IPS-NIHi11 (cell line): ENCODE results near the gene GPR65.

ENCODE experiments used
- DNase-seq: peaks from one replicate; pipeline ENCODE4 v3.0.0; 2012; ENCODE audit warnings: mixed read lengths, low spot score

Gene GPR65, protein sequence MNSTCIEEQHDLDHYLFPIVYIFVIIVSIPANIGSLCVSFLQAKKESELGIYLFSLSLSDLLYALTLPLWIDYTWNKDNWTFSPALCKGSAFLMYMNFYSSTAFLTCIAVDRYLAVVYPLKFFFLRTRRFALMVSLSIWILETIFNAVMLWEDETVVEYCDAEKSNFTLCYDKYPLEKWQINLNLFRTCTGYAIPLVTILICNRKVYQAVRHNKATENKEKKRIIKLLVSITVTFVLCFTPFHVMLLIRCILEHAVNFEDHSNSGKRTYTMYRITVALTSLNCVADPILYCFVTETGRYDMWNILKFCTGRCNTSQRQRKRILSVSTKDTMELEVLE

DNA sequence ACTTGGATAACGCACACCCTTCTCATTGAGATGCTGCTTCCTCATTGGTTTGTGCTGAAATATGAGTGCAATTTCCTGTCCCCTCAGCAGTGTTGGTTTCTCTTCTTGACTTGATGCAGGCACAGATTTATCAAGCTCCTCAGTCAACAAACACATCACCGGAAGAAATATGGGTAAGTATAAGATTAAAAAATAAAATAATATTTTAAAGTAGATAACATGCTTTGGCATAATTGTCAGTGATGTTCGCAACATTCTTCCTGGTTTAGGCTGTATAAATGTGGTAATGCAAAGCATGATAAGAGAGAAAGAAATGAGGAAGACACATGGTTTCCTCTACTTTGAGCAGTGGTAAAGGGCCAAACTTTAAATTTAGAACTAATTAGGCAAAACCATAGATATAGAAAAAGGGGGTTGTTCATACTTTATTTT is at the start of gene GPR65:
GPR65 (plus strand) TSS at position 86 of the 432 bp plus-strand sequence. CDS start 5,713 bp downstream, outside the sequence.
- DNase-seq, result no peak

DNA sequence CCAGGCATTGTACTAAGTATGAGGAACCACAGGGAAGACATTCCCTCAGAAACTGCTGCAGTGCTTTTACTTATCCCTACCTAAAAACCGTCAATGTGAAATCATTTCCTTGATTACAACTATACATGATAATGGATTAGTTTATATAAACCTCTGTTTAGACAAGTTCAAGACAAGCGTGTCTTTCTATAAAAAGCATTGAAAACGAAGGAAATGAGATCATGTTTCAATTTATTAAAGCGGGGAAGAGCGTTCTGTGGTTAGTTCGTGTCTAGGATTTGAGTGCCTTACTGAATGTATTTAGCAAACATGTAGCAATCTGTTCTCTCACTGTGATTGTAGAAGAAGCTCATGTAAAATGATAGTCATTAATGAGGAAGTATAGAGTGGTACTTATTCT is 49.4 kb upstream of the GPR65 start:
- DNase-seq, result no peak

DNA sequence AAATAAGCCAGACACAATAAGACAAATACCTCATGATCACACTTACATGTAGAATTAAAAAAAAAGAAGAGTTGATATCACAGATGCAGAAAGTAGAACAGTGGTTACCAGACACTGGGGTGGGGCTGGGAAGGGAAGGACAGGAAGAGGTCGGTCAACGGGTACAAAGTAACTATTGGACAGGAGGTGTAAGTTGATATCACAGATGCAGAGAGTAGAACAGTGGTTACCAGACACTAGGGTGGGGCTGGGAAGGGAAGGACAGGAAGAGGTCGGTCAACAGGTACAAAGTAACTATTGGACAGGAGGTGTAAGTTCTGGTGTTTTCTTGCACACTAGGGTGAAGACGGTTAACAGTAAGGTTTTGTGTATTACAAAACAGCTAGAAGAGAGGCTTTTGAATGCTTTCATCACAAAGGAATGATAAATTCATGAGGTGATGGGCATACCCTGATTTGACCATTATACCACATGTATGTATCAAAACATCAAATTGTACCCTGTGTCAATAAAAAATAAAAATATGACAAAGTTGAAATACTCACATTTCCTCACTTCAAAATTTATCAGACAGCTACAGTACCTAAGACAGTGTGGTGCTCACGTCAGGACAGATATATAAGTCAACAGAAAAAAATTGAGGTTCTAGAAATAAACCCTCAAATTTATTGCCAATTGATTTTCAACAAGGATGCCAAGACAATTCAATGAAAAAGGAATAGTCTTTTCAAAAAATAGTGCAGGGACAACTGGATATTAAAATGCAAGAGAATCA is 44.7 kb upstream of the GPR65 start:
- DNase-seq, result no peak

DNA sequence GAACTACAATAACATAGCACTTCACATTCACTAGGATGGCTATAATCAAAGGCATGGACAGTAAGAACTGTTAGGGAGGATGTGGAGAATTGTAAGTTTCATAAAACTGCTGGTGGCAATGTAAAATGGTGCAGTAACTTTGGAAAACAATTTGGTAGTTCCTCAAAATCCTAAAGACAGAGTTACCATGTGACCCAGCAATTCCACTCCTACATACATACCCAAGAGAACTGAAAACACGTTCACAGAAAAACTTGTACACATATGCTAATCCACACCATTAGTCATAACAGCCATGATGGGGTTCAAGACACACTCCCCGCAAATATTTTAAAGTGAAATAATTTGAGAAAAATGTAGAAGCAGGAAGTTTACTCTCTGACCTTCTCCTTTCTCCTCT is 43.7 kb upstream of the GPR65 start:
- no peak for DNase-seq

DNA sequence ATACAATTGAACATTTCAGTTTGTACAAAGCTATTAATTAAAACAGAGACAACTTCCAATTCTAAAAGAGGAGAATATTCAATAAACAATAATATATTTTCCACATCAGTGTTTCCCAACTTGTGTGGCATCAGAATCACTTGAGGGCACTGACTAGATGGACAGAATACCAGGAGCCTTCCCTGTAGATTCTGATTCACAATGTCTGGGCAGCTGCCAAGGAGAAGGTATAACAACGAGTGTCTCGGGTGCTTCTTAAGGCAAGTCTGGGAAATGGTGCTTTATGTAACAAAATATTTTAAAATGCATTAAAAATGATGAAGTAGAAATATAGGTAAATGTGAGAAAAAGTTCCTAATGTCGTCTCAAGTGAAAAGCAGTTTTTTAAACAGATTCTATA is 38.1 kb upstream of the GPR65 start:
- DNase-seq, result no peak

DNA sequence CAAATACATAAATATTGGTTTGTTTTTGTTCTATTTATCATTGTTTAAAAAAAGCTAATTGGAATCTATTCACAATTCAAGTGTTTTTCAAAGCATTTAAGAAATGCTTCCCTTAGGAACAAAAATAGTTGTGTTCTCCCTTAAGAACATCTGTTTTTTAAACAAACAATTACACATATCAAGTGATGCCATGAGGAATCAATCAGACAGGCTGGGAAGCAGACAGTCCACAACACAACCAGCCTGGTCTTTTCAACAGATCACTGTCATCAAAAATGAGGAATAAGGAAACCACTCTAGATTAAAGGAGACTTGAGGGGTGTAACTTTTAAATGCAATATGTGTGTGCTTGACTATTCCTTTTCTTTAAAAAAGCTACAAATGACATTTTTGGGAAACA is 37.4 kb upstream of the GPR65 start:
- DNase-seq, result no peak

DNA sequence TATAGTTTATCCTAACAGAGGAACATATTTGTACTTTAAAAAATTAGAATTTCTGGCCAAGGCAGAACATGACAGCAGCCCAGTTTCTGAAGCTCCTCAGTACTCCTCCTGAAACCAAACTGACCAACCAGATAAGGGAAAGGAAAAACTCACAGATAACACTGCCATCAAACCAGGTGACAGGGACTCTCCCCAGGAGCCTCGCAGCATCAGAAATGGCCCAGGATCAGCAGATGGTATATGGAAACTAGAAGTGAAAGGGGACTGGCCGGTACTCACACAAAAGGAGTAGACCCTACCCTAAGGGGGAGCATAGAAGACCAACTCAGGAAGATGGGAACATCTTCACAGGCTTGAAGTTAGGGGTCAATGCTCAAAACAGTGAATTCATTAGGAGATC is 33.9 kb upstream of the GPR65 start:
- DNase-seq, result no peak

DNA sequence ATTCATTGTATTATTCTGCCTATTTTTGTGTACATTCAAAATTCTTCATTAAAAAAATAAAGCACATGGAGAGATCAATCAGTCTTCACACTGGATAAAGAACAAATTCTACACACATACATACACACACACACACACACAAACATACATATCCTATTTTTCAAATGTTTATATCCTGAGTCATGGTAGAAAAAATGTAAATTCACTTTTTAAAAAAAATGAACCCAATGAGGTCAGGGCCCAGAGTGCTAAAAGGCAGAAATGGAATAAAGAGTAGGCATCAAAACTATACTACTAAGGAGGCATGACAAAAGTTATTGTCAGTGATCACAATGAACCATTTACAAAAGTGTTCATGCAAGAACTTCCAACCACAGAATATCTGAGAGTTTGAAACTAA is 29.3 kb upstream of the GPR65 start:
- DNase-seq, result no peak

DNA sequence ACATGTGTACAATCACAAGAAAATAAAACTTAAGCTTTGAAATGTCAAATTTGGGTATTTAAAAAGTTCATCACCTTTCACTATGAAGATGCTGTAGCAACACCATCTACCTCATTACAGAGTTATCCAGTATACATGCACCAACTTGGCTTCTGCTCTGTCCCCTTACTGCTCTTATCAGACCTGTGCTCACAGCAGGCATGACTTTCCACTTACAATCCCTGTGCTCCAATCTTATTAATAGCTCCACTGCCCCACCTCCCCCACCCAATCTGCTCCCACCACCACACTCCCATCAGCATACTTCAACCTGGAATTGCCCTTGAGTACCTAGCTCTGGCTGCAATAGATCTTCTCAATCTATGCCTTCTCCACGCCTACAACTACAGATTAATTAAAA is 25.2 kb upstream of the GPR65 start:
- DNase-seq, result no peak

DNA sequence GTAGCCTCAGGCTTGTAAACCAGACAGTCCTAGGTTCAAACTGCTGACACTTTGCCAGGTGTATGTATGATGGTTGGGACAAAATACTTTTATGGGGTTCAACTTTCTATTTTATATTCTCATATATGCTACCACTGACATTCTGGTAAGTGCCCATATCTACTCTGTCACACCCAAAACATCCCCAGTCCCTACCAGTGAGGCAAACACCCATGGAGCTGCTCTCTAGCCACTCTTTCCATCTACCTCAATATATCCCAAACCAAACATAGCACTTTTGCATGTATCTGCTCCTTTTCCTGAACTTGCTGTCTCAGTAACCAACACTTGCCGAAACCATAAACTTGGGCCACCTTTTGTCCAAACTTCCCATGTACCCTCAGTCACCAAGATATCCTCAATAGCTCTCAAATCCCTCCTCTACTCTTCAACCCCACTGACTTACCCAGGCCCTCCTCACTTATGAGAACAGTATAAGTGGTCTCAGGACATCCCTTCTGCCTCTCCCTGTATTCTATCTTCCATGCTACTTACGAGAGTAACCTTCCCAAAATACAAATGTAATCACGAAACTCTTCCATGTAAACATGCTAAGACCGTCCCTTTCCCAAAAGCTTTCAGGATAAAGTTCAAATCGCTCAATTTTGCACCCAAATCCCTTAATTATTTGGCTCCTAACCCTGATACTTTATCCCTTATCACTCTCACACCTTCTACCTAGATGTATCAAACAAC is 15.5 kb upstream of the GPR65 start:
- no peak for DNase-seq

DNA sequence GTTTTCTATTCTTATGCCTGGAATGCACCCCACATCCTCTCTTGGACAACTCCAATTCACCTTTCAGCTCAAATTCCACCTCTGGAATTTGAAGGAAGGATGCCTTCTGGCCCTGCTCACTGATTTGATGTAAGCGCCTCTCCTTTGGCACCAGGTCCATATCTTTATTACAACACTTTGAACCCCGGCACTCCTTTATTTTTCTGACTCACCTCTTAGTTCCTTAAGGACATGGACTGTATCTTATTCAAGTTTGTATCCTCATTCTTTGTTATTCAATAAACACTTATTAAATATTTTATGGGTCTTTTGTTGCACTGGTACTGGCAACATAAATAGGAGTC is 15.0 kb upstream of the GPR65 start:
- no peak for DNase-seq

DNA sequence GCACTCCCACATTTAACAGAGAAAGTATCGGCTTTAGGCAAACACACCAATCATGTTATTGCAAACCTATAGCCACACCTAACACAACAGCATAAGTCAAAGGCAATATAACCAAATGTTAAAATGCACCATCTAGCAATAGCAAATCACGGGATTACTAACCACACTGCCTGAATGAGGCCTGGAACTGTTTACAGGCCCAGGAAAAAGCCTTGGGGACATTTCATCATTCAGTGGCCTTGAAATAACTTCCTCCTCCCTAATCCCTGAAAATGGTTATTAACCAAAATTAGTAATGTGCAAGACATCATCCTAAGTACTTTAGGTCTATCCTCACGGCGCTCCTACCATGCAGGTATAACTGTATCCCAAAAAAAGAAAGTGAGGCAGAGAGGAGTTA is 14.3 kb upstream of the GPR65 start:
- DNase-seq, result no peak

DNA sequence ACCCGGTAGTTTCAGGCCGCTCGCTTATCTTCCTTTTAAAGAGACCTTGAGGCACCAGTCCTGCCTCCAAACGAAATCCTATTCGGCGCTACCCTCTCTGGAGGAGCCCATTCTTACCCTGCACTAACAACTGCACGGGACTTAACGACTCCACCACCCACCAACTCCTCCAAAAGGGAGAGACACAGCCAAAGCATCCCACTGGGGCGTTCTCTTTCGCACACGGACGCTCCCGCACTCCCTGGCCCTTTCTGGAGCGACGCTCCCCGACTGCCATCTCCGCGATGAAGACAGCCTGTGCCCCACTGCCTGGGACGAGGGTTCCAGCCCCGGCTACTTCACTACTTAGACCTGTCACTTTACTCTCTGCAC is 12.6 kb upstream of the GPR65 start:
- peak; percentile 52 for DNase-seq

DNA sequence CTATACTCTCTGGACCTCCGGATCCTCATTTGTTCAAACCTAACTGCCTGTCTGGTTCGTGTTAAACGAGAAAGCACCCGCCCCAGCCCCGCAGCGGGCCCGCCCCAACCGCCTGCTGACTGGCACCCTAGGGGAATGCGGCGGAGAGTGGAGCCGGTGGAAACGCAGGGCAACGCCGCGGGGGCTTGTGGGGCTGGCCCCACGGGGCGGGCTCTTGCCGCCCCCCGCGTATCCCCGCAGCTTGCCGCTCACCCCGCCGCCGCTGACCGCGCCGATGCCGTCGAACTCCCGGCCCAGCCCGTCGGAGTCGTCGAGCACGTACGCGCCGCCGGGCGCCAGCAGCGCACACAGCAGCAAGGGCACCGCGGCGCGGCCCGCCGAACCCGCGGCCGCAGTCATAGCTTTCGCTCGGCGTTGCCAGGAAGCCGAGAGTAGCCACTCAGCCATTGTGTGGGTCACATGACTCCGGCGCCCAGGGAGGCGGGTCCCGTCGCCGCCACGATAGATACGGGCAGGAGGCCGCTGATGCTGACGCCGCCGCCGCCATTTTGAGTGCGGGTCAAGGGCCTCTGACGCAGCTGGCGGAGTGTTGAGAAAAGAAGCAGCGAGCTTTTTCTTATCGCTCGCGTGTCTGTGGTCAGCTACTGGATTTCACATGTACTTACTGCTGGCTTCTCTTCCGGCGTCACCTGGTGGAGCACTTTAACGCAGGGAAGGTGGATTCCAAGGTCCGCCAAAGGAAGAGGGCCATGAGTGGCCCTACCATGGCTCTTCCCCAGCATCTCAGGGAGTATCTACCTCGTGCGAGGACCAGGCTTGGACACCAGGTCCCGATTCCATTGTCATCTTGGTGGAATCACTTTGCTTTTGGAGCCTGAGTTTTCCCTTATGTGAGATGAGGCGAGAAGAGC is 12.0 kb upstream of the GPR65 start, which contains the start of gene GALC:
GALC (minus strand) TSS at position 465 of the 911 bp plus-strand sequence; CDS start at position 447, 18 bp downstream.
- peak; percentile 92 for DNase-seq

DNA sequence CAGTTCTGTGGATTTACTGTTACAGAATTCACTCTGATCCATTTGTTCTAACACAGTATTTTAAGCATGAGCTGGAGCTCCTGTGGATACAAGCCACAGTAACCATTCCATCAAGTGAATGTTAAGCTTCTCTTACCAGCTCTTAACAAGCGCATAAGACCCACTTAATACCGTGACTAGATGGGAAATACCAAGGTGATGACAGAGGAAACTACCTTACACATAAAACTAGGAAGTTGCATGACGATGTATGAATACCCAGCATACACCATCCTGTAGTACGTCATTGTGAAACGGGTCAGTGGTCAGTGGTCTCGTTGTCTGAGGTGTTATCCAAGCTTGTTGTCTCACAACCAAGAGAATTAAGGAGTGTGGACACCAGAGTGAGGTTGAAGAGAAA is 10.0 kb upstream of the GPR65 start:
- no peak for DNase-seq

DNA sequence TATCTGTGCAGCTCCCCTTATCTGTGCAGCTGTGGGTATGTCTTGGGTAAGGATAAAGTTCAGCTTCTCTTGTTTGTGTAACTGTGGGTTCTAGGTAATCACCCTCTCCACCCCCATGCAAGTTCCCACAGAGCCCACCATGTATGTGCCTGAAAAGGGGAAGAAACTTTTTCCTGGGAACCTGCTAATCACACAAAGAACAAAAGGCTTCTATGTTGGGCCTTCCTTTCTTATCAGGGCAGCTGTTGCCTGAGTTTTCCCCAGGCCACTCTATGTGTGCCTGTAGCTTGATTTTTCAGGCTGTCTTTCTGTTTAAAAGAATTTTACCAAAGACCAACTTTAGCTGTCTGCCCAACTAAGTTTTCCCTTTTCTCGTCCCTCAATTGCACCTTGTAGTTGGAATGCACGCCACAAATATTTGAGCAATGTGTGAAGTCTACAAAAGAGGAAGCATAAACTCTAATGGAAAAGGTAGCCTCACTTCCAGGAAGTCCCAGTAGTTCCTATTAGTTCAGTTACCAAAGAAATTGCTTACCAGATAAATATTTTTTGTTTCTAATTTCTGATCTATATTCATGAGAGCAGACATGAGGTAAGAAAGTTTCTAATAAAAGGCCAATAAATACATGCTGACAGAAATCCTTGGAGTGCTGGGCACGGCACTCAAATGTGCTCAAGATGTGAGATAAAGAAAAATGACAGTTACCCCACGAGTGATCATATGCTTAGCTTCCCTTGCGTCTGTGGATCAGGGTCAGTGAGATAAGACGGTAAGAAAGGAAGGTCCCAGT is 9.2 kb upstream of the GPR65 start:
- no peak for DNase-seq

DNA sequence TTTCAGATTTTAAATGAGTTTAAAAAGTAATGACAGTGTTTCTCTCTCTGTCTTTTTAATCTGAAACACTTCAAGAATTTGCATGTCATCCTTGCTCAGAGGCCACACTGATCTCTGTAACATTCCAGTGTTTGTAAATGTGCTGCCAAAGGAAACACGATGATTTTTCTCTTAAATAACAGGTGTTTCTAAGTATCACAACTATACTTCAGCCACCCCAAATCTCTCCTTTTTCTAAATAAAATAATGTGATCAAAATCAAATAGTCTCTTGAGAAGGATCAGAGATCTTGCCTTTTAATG is 8.7 kb upstream of the GPR65 start:
- no peak for DNase-seq

DNA sequence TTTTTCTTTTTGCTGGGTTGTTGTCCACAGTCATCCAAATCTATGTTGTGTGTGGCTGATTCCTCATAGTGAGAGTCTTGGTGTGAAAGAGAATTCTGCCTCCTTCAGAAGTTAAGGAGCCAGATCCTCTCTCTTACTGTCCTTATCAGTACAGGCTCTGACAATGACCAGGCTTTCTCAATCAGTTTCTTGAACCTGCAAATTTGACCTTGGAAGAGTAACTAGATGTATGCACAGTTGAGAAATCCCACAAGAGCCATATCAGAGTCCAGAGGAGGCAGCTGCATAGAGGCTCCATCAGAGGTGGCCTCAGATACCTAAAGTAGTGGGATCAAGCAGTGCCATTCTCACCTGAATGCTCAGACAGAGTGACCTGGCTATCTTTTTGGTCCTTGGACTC is 6.5 kb upstream of the GPR65 start:
- DNase-seq, result no peak

DNA sequence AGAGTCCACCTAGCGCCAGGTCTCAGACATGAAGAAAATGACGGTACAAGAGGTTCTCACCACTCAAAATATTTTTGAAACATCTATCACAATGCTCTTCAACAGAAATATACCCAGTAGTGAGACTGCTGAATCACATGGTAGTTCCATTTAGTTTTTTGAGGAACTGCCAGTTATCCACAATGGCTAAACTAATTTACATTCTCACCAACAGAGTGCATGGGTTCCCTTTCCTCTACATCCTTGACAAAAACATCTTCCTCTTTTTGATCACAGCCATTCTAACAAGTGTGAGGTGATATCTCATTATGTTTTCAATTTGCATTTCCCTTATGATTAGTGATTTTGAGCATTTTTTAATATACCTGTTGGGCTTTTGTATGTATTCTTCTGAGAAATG is 5.7 kb upstream of the GPR65 start:
- no peak for DNase-seq

DNA sequence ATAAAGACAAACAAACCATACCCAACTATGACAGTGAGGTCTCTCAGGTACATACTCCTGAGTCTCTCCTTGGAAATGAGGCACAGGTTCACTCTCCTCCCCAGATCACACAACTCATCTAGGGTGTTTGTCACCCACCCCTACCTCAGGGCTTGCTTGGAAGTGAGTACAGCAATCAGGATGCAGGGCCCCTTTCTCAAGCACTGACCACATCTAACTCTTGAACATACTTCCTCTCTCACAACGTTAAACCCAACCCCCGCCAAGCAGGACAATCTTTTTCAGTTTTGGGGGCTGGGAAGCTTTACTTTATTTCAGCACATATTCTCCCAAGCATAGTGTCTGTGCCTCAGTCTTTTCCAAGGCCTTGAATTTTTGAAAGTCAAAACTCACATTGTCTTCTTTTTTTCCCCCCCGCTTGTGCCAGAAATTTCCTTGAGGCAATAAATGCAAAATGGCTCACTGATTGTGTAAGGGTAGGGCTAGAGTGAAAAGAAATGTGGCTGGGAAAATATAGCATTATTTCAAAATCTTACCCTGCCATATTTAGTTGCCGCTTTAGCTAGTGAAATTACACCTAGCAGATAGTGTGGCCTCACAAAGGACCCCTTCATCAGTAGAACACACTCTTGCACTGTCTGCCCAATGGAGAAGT is 2.4 kb upstream of the GPR65 start:
- no peak for DNase-seq

DNA sequence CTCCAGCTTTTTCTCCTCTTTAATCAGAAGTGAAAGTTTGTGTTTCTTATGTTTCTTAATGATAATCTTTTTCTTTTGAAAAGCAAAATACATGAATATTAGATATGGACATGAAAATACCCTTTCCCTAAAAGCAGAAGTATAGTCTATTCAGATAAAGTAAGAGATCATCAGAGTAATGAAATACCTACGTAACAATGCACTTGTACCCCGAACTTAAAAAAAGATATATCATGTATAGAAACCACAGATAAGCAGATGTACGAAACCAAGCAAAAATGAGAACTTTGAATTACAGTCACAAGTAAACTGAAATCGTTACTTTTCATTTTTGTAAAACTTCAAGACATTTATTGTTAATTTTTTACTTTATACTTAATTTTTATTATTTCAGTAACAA is 1.5 kb upstream of the GPR65 start:
- no peak for DNase-seq
